Measurements from ENCODE around the gene PALM.
A peak's percentile ranks its signal among the peaks of the same experiment; 100 is the strongest.

DNA sequence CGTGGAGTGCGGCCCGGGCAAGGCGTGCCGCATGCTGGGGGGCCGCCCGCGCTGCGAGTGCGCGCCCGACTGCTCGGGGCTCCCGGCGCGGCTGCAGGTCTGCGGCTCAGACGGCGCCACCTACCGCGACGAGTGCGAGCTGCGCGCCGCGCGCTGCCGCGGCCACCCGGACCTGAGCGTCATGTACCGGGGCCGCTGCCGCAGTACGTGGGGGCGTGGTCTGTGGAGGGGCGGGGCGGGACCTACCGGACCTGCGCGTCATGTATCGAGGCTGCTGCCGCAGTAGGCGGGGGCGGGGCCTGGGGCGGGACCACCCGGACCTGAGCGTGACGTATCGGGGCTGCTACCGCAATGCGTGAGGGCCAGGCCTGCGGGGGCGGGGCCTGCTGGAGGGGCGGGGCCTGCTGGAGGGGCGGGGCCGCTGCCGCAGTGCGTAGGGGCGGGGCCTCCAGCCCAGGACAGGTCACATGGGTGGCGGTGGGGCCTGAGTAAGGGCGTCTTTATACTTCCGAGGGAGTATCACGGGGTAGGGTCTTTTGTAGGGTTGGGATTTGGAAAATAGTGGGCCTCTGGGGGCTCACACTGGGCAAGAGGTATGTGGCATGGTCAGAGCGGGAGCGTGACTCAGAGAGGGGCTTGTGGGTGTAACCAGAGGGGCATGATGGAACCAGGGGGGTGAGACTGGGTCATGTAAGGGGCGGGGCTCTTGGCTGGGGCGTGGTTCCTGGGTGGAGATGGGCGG lies 28.3 kb upstream of the PALM start:
- TF ChIP-seq, protein P1, sequence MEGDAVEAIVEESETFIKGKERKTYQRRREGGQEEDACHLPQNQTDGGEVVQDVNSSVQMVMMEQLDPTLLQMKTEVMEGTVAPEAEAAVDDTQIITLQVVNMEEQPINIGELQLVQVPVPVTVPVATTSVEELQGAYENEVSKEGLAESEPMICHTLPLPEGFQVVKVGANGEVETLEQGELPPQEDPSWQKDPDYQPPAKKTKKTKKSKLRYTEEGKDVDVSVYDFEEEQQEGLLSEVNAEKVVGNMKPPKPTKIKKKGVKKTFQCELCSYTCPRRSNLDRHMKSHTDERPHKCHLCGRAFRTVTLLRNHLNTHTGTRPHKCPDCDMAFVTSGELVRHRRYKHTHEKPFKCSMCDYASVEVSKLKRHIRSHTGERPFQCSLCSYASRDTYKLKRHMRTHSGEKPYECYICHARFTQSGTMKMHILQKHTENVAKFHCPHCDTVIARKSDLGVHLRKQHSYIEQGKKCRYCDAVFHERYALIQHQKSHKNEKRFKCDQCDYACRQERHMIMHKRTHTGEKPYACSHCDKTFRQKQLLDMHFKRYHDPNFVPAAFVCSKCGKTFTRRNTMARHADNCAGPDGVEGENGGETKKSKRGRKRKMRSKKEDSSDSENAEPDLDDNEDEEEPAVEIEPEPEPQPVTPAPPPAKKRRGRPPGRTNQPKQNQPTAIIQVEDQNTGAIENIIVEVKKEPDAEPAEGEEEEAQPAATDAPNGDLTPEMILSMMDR (conservative IDR thresholded peaks at IDR 0.05 in 1 of 2, IDR thresholded peaks at IDR 0.05 in 1 of 2; ENCODE audit: extremely low read depth in 1 of 2, insufficient read depth in 1 of 2, low read depth in 1 of 2, low read length in 2 of 2): peak; percentile 17 to 49
- TF ChIP-seq EZH2 (IDR thresholded peaks at IDR 0.05; ENCODE audit: borderline replicate concordance, low read length): no peak
